NCI-H2196 treated with DMSO at 0.1 percent for 48 hours (cell line): ENCODE data around the gene TES.

Source experiments
- DNase-seq: peaks from one replicate; lab custom pipeline; 2025; ENCODE audit not compliant: unreplicated experiment; lab: John Stamatoyannopoulos, UW

The TES gene

DNA sequence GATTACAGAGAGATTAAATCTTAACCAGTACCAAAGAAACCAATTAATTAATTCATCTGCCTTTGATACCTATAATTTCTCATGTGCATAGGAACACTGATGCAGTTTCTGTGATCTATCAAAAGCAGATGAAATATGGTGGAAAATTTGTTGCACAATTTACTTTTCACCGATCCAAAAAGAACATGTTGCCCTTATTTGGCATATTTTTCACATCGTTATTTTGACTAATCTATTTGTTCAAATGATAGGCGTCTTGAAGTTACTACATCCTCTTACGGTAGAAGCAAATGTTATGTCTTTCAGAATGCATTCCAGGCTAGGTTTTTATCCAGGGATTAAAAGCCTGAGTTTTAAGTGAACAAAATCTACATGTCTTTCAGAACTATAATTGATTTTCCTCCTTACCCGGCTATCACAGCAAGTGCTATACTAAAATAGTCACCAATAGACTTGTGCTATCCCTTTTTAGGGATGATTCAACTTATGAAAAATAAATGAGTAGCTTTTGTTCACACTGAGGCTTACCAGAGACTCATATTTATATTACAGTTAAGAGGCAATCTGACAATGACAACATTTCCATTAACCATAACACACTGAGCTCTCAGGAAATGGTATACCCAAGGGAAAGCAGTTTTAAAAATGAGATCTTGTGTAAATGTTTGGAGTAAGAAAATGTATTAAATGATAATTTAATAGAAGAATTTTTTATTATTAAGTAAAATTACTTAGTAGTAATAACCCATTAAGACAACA, 16.8 kb upstream of the TES start:
- DNase-seq: no peak

- DNase-seq: no peak
Observed at GRCh38 chr7:116194115-116194514, 16.2 kb upstream of the TES start.

GRCh38 chr7:116195451-116195850, 14.9 kb upstream of the TES start:
- DNase-seq: no peak

- DNase-seq: no peak
Observed at GRCh38 chr7:116196947-116197346, 13.4 kb upstream of the TES start.

DNA sequence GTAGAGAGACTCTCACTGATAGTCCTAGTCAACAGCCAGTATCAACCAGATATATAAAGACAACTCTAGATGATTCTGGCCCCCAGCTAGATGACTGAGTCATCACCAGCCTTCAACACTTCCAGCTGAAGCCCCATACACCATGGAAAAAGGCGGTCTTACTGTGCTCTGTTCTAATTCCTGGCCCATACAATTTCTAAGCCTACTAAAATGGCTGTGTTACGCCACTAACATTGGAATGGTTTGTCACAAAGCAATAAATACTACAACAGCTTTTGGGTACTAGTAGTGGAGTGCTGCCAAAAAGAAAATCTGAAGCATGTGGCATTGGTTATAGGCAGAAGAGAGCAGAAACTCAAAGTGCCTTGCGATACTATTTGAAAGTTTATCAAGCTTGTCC, 13.0 kb upstream of the TES start:
- DNase-seq: no peak

- DNase-seq: no peak
Observed at GRCh38 chr7:116198748-116199410, 11.5 kb upstream of the TES start.

DNA sequence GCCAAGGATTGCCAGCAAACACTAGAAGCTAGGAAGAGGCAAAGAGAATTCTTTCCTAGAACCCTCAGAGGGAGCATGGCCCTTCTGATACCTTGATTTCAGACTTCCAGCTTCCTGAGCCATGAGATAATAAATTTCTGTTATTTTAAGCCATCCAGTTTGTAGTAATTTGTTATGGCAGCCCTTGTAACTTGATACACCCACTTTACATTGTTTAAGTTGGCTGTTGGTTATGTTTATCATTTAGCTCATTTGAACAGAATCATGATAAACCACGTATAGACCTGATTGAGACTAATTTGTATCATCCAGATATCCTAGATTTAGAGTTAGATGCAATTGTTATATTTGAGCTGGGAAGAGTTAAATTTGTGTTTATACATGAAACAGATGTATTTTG, 9.4 kb upstream of the TES start:
- DNase-seq: no peak

GRCh38 chr7:116206141-116206540, 4.2 kb upstream of the TES start:
- DNase-seq: no peak

DNA sequence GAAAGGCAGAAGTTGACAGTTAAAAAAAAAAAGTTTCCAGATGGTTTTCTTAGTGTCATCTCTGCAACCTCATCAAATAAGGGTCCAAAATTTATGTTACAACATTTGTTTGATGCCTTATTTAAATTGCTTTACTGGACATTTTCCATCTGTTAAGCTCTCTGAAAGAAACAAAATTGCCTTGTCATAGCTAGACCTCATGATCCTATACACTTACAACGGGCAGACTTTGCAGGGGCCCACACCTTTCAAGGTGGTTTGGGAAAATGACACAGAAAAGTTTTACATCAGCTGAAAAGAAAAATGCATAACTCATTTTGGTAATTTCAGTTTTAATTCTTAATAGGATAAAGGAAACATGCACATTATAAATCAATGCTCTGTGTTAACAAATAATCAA, 1.4 kb upstream of the TES start:
- no peak for DNase-seq

- DNase-seq: no peak
Observed at GRCh38 chr7:116209561-116210070, 723 bp upstream of the TES start.

- DNase-seq: peak; percentile 12
Observed at GRCh38 chr7:116211006-116211912, 920 bp downstream of the TES start.

DNA sequence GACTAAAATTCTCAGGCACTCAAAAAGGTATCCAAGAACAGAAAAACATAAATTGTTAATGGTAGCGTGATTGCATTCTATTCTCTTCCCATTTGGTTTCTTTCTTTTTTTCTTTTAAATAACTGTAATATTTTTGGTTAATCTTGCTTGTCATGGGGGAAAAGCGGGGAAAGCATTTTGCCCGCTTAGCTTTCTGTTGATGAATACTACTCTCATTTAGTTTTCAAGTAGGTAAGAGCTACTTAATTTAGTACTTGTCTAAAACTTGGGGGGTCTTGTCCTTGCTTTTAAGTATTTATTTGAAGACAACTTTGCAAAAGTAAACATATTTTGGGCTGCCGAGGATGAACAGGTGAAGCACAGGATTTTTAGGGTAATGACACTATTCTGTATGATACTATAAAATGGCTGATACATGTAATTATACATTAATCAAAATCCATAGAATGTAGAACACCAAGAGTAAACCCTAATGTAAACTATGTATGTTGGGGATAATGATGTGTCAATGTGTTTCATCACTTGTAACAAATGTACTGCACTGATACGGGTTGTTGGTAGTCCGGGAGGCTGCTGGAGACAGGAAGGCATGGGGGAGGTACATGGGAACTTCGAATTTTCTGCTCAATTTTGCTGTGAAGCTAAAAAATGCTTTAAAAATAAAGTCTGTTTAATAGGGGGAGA, 1.7 kb downstream of the TES start:
- DNase-seq: no peak

DNA sequence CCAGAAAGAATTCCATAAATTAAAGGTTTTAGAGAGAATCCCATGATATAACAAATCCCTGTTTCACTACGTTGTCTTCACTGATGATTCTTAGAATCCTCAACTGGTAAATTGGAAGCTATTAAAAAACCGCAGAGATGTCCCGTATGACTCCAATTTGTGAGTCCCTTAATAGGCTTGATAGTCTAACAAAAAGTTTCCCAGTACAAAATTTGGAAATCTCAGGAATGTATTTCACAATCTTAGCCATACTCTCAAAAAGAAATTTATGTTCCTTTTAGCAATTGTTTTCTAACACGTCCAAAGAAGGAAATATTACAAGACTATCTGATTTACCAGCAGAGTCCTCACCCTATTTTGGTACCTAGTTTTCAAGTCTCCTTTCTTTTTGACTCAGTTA, 2.5 kb downstream of the TES start:
- no peak for DNase-seq

GRCh38 chr7:116213361-116214130, 3.2 kb downstream of the TES start:
- DNase-seq: no peak

DNA sequence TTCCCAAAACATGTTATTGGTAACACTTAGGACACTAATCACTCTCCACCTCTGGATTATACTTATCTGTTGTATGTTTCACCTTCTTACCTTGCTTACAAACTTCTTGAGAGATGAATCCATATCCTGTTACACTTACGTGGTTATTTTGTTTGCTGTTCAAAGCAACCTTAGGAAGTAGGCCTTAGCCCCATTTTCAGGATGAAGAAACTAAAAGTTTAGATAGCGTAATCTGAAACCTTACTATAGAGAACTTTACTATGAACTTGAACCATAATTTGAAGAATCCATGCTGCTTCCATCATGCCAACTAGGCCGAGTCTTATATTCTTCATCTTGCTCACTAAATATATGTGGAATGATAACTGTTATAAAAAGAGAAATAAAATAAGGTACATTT, 4.6 kb downstream of the TES start:
- no peak for DNase-seq

DNA sequence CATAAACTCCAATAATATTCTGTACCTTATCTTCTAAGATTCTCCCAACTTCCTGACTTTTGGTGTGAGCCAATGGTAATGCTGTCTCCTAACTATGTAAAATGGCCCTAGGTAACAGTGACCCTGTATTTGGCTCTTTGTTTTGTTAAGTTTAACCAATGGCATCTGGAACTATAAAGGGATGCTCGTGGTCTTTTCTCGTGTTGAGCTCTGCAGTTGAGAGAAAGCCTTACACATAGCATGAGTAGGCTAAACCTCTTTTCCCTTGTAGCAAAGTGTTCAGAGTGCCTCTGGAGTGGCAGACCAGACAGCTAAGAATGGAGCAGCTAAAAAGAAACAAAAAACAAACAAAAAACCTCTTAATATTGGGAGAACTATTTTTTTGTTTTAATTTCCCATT, 5.2 kb downstream of the TES start:
- DNase-seq: no peak

- DNase-seq: no peak
Observed at GRCh38 chr7:116216956-116217571, 6.7 kb downstream of the TES start.

DNA sequence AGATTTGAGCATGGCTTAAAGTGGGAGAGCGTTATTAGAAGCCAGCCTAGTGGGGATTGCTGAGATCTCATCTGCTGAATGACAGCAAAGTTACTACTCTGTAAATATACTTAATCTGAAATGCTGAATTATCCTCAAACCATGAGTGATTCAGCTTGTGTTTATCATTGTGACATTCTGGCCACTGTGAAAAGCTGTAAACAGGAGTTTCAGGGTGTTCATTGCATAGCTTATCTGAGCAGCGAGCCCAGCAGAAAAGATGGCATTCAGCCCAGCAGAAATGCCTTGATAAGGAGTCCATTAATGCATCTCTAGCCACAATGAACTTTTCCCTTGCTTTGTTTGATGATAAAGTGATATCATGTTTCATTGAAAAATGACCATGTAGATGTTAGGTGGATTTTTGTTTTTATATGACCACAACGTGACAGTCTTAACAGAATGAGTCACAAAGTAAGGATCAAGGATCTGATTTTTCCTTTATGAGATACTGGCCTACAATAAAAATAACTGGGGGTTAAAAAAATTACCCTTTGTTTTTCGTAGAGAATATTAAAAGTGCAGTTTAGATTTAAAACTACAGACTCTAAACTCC, 7.8 kb downstream of the TES start:
- DNase-seq: peak; percentile 51

DNA sequence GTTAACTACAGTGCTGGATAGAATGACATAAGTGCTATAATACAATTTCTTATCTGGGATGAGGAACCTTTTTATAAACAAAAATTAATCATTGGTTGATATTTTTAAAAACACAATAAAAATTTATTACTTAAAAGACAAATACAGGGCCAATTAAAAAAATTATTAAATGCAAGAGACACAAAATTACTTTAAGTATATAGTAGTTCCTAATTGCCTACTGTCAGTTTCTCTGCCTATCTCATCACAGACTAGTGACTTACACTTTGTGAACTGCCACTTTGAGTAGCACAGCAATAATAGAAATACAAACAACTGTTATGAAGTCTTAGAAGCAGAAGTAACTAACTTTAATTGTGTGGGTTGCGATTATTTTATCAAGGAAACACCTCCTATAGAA, 8.4 kb downstream of the TES start:
- no peak for DNase-seq
